Keratinocyte (primary cell): ENCODE data around the gene DENND2C. TPM values are rescaled to one million over a fixed set of nuclear protein-coding genes. Genes with fewer than 3 reads are reported as not detected.

ENCODE experiments used
- DNase-seq: peaks from one replicate; pipeline ENCODE4 v3.0.0-alpha.2; 2011; ENCODE audit warnings: low read depth, missing footprints, low spot score
- FAIRE-seq: peaks from 2 replicates; lab custom pipeline; 2011; peaks lifted over from hg19 to GRCh38; lab: Jason Lieb, UNC
- H2AFZ ChIP-seq: 2 replicates; pipeline ENCODE4 v1.6.0; 2012; ENCODE audit warnings: low read length, control low read depth, inconsistent platforms; ENCODE audit not compliant: control insufficient read depth
- H3K27ac ChIP-seq: 2 replicates; pipeline ENCODE4 v1.5.1; 2011; ENCODE audit warnings: low read length; ENCODE audit not compliant: control insufficient read depth, insufficient read depth
- H3K27me3 ChIP-seq: 3 replicates; pipeline ENCODE4 v1.6.0; 2011; ENCODE audit warnings: low read length; ENCODE audit not compliant: control insufficient read depth, insufficient read depth; ENCODE audit errors: extremely low read depth
- H3K36me3 ChIP-seq, 2 experiments: 2 replicates in 1 of 2; 3 replicates in 1 of 2; pipeline ENCODE4 v1.5.1; 2011; ENCODE audit warnings: low read length in 2 of 2, mild to moderate bottlenecking in 1 of 2; ENCODE audit not compliant: control insufficient read depth in 2 of 2, insufficient read depth in 2 of 2; ENCODE audit errors: extremely low read depth in 1 of 2
- H3K4me1 ChIP-seq: 3 replicates; pipeline ENCODE4 v1.5.1; 2011; ENCODE audit warnings: low read length; ENCODE audit not compliant: control insufficient read depth, insufficient read depth; ENCODE audit errors: extremely low read depth
- H3K4me2 ChIP-seq: 3 replicates; pipeline ENCODE4 v1.6.0; 2011; ENCODE audit warnings: low read depth, low read length; ENCODE audit not compliant: control insufficient read depth, insufficient read depth; ENCODE audit errors: extremely low read depth
- H3K4me3 ChIP-seq, 3 experiments: fragments of 200-600 bp in 1 of 3; sonication (generic) in 1 of 3; 2 replicates in 2 of 3; 3 replicates in 1 of 3; pipeline ENCODE4 v1.5.1; 2011 to 2016; ENCODE audit warnings: low read length in 3 of 3, mild to moderate bottlenecking in 3 of 3, control low read depth in 2 of 3, inconsistent platforms in 1 of 3, low read depth in 1 of 3, mixed read lengths in 1 of 3, mixed run types in 1 of 3, moderate library complexity in 1 of 3; ENCODE audit not compliant: control insufficient read depth in 2 of 3, insufficient read depth in 2 of 3; ENCODE audit errors: extremely low read depth in 1 of 3
- H3K79me2 ChIP-seq: 2 replicates; pipeline ENCODE4 v1.6.0; 2012; ENCODE audit warnings: low read length; ENCODE audit not compliant: control insufficient read depth, insufficient read depth
- H3K9ac ChIP-seq: 3 replicates; pipeline ENCODE4 v1.6.0; 2011; ENCODE audit warnings: low read length; ENCODE audit not compliant: control insufficient read depth, insufficient read depth; ENCODE audit errors: extremely low read depth
- H3K9me1 ChIP-seq: 3 replicates; pipeline ENCODE4 v1.6.0; 2011; ENCODE audit warnings: low read length; ENCODE audit not compliant: control insufficient read depth, insufficient read depth; ENCODE audit errors: extremely low read depth
- H3K9me3 ChIP-seq: 2 replicates; pipeline ENCODE4 v1.5.1; 2012; ENCODE audit warnings: low read depth, low read length; ENCODE audit not compliant: control insufficient read depth
- H4K20me1 ChIP-seq: 3 replicates; pipeline ENCODE4 v1.6.0; 2011; ENCODE audit warnings: low read length; ENCODE audit not compliant: control insufficient read depth, insufficient read depth; ENCODE audit errors: extremely low read depth
- CTCF ChIP-seq, 3 experiments: IDR thresholded peaks in 1 of 3; conservative IDR thresholded peaks in 1 of 3; optimal IDR thresholded peaks in 1 of 3; 2 replicates in 2 of 3; 3 replicates in 1 of 3; pipeline versions ENCODE3 to v1.5.1; 2011; ENCODE audit warnings: low read length in 3 of 3, mild to moderate bottlenecking in 3 of 3, moderate library complexity in 2 of 3, control low read depth in 1 of 3, inconsistent platforms in 1 of 3; ENCODE audit not compliant: insufficient read depth in 2 of 3; ENCODE audit errors: extremely low read depth in 1 of 3
- EZH2 ChIP-seq: IDR thresholded peaks from one replicate; pipeline ENCODE4 v1.6.1; 2012; ENCODE audit warnings: inconsistent platforms, mild to moderate bottlenecking, low read length, moderate library complexity
- dilution Hi-C: fragments of 300-500 bp; cut with MboI; formaldehyde crosslinking; loops from one replicate; pipeline ENCODE4 v1.7.0; 2020; ENCODE audit warnings: low sequenced_read_pairs; ENCODE audit not compliant: extremely low pct_ligation_motif_present
- polyA plus RNA-seq, 5 experiments: library from polyadenylated mRNA; depleted of rRNA in 3 of 5; stranded (reverse) in 3 of 5; stranded (forward) in 1 of 5; unstranded in 1 of 5; fragments of >200 nt; gene quantifications; 1 replicate in 1 of 5; 2 replicates in 3 of 5; 3 replicates in 1 of 5; pipeline versions ENCODE4 v1.2.1 to v1.2.3, GENCODE V29; 2011 to 2012; ENCODE audit warnings: missing spikeins in 2 of 5, low read depth in 1 of 5, low replicate concordance in 1 of 5

Gene DENND2C
- polyA plus RNA-seq, 1 donor (not counting 4 experiments of a cell fraction or from before 2014, with no cell fraction given), result 9.5 TPM

- Histone ChIP-seq H3K9ac (no peak overlapping the region), H3K36me3 (peaks cover 12 to 20% of the 10 kb centered on the region in 2 experiments), H3K27ac (peak overlapping the region; percentile 69)
These were observed 49.0 kb upstream of the DENND2C start for GRCh38 chr1:114718661-114719423.

GRCh38 chr1:114716304-114717170, 46.7 kb upstream of the DENND2C start, which contains the start of gene NRAS:
Gene NRAS, minus strand, starts transcription at chr1:114716771. Its CDS starts 611 bp downstream, at chr1:114716160.
- no peak for FAIRE-seq
- peak within 1 kb of the TSS; percentile 53 for H2AFZ ChIP-seq

More at GRCh38 chr1:114718661-114719423, 49.0 kb upstream of the DENND2C start:
- H3K79me2 ChIP-seq, result peaks cover 24% of the 10 kb centered on the region
- peaks cover 12% of the 10 kb centered on the region for H3K4me1 ChIP-seq
- no peaks in the 10 kb centered on the region for H3K27me3 ChIP-seq
- H3K4me2 ChIP-seq, result no peak overlapping the region
- no peak overlapping the region for H2AFZ ChIP-seq
- H3K4me3 ChIP-seq, result no peak overlapping the region
- H4K20me1 ChIP-seq, result no peaks in the 10 kb centered on the region
- no peak for TF ChIP-seq EZH2
- TF ChIP-seq CTCF (optimal IDR thresholded peaks at IDR 0.05 in 1 of 3, IDR thresholded peaks at IDR 0.05 in 1 of 3, conservative IDR thresholded peaks at IDR 0.05 in 1 of 3; ENCODE audit: extremely low read depth in 1 of 3, insufficient read depth in 2 of 3, low read length in 3 of 3), result no peak
- no peaks in the 10 kb centered on the region for H3K9me1 ChIP-seq
- FAIRE-seq (no peak), DNase-seq (no peak)
- dilution Hi-C loops, result no loop called here
- H3K9me3 ChIP-seq, result no peaks in the 10 kb centered on the region

More at GRCh38 chr1:114716304-114717170, 46.7 kb upstream of the DENND2C start, which contains the start of gene NRAS:
- peak; percentile 50 for DNase-seq
- H3K36me3 ChIP-seq, result peaks cover 14 to 27% of the 10 kb centered on the region in 2 experiments
- peaks cover 37% of the 10 kb centered on the region for H3K79me2 ChIP-seq
- no peak for TF ChIP-seq EZH2
- TF ChIP-seq CTCF (optimal IDR thresholded peaks at IDR 0.05 in 1 of 3, IDR thresholded peaks at IDR 0.05 in 1 of 3, conservative IDR thresholded peaks at IDR 0.05 in 1 of 3; ENCODE audit: extremely low read depth in 1 of 3, insufficient read depth in 2 of 3, low read length in 3 of 3), result no peak
- H4K20me1 ChIP-seq, result no peaks in the 10 kb centered on the region
- H3K4me2 ChIP-seq, result peak within 1 kb of the TSS; percentile 97
- H3K4me3 ChIP-seq, result peak within 1 kb of the TSS; percentile 80 to 96 (median 82)
- peak within 1 kb of the TSS; percentile 99 for H3K9ac ChIP-seq
- H3K9me1 ChIP-seq, result no peaks in the 10 kb centered on the region
- H3K27ac ChIP-seq, result peak within 1 kb of the TSS; percentile 99
- no peaks in the 10 kb centered on the region for H3K9me3 ChIP-seq
- dilution Hi-C loops, result no loop called here
- peaks cover 12% of the 10 kb centered on the region for H3K4me1 ChIP-seq
- H3K27me3 ChIP-seq, result no peaks in the 10 kb centered on the region
